ENCODE data around the gene THSD1.
"Not testable (repeated sequence)": the region's sequence is repeated elsewhere in the genome, so short reads cannot be mapped to it uniquely, and the experiment has no call there.

The THSD1 gene

DNA sequence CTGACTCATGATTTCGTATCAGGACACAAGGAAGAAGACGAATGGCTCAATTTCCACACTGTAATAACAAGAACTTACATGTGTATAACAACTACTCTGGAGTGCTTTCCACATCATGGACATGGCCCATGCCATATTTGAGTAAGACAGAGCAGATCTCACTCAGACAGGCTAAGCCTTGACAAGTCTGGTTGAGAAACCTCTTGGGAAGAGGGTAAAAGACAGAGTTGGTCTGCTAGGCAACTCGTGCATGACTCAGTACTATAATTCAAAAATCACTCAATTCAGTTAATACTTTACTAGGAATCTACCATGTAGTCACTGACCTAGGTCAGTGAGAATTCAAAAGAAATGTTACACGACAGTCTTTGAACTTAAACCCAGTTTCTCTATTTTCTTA lies 5.7 kb upstream of the THSD1 start:
- no peak for DNase-seq (ENCODE audit: low read depth)

DNA sequence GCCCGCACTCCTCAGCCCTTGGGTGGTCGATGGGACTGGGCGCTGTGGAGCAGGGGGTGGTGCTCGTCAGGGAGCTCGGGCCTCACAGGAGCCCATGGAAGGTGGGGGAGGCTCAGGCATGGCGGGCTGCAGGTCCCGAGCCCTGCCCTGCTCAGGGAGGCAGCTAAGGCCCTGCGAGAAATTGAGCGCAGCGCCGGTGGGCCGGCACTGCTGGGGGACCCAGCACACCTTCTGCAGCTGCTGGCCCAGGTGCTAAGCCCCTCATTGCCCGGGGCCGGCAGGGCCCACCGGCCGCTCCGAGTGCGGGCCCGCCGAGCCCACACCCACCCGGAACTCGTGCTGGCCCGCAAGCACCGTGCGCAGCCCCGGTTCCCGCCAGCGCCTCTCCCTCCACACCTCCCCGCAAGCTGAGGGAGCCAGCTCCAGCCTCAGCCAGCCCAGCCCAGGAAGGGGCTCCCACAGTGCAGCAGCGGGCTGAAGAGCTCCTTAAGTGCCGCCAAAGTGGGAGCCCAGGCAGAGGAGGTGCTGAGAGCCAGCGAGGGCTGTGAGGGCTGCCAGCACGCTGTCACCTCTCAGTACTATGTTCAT lies 2.2 kb upstream of the THSD1 start:
- not testable (repeated sequence) for DNase-seq (ENCODE audit: low read depth)

DNA sequence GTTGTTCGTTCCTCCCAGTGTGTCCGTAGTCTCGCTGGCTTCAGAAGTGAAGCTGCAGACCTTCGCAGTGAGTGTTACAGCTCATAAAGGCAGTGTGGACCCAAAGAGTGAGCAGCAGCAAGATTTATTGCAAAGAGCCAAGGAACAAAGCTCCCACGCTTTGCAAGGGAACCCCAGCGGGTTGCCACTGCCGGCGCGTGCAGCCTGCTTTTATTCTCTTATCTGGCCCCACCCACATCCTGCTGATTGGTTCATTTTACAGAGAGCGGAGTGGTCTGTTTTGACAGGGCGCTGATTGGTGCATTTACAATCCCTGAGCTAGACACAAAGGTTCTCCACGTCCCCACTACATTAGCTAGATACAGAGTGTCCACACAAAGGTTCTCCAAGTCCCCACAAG lies 1.5 kb upstream of the THSD1 start:
- not testable (repeated sequence) for DNase-seq (ENCODE audit: low read depth)

DNA sequence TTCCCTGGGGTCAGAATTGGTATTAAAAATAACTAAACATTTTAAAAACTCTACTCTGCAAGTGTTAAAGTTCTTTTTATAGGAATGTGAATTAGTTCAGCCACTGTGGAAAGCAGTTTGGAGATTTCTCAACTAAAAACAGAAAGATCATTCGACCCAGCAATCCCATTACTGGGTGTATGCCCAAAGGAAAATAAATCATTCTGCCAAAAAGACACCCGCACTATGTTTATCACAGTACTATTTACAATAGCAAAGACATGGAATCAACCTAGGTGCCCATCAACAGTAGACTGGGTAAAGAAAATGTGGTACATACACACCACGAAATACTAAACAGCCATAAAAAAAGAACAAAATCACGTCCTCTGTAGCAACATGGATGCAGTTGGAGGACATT lies 657 bp upstream of the THSD1 start:
- DNase-seq (ENCODE audit: low read depth), result no peak

DNA sequence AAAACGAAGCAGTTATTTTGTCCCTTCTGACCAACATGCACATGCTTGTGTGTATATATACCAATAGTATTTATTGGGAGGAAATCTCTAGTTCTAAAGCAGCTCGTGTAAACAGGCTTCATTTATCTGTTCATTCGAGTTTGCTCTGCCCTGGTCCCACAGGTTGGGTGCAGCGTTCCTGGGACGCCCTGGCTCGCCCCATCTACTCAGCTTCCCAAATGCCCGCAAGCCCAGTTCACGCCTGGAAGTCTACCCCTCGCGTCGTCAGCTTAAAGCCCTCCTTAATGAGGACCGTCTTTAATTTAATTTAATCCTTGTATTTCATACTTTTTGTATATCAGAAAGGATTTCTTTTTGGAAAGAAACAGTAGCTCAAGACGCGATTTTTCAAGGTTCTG lies 604 bp downstream of the THSD1 start:
- DNase-seq (ENCODE audit: low read depth), result no peak

DNA sequence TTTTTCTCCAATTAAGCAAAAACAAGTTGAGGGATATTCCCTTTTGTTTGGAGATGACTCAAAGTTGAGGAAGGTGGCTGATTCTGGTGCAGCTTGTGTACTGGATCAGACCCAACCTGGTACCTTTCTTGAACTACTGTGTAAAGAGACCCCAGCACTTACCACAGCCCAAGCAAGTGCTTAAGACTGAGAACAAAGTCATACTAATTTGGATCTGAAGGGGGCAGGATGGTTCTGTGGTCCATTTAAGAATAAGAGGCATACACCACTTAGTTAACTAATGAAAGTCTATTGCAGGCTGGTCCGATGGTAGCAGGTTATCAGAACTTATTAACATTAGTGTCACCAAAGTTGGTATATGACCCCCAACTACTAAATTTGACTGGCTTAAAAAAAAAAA lies 6.3 kb downstream of the THSD1 start:
- no peak for DNase-seq (ENCODE audit: low read depth)

DNA sequence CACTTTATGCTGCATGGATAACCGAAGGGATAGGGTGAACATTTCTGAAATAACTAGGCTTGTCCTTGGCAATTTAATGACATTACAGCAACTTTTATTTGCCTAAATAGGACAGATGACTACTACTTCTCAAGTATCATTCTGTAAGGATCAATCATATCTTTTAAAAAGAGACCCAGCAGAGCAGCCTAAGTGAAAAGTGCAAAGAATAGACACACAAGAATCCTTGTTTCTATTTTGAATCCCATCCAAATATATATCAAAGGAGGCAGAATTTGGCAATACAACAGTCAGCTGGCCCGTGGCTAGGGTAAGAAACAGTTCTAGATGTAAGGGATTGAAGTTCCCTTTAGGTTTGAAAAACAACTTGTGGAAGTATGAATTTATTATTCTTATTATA lies 6.9 kb downstream of the THSD1 start:
- DNase-seq (ENCODE audit: low read depth), result no peak

DNA sequence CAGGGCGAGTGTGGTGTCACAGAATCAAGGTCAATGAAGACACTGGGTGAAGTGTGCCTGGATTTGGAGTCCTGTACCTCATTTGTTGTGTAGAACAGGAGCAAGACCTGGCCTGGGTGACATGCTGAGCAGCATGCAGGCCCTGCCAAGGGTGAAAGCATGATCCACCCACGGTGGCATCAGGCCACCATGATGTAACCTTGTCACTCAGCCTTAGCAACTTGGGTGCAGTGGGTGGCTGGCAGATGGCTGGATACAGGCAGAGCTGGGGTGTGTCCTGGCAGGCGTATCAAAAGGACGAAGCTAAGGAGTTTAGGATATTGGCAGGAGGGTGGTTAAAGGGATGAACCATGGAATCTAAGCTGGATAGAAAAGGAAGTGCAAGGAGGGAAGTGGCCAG lies 10.3 kb downstream of the THSD1 start:
- no peak for DNase-seq (ENCODE audit: low read depth)

DNA sequence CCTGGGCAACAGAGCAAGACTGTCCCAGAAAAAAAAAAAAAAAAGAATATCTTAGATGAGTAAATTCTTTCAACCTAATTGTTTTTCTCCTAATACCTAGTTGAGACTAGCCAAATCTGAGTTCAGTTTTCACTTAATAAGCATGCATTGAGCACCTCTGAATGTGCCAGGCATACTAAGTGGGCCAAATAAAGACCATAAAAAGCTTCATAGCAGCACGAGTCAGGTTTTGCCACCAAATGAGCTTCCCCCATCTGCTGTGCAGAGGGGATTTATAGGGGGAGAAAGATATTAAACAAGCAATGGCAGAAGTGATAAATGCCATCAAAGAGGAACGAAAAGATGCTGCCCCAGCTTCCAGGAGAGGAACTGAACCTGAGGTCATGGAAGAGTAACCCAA lies 11.4 kb downstream of the THSD1 start:
- DNase-seq (ENCODE audit: low read depth), result no peak

DNA sequence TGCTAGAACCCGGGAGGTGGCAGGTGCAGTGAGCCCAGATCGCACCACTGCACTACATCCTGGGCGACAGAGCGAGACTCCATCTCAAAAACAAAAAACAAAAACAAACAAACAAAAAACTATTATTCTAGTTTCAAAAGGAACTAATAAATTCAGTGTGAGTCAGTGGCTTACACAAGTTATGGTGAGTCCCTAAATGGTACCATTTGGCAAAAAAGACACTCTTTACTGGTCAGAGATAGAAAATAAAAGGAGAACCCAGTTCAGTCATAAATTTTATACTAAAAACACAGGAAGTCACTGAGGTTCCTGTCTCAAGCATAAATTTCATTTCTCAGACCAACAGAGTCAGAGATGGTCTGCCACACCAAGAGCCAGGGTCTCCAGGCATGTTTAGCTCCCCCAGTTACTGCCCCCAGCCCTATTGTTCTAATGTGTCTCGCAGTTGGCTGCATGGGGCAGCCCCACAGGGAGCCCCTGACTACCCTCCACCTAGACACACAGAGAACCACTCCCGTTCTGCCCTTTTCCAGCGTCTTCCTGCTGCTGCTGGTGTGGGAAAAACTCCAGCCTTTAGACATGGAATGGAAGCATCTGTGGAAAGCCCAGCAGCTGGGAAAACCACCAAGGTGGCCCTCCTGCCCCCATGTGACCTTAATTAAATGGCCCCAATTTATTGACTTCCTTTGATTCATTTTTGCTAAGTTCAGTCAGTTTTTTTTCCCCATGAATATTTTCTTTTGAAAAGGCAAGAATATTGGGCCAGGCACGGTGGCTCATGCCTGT lies 12.2 kb downstream of the THSD1 start:
- DNase-seq (ENCODE audit: low read depth), result no peak

DNA sequence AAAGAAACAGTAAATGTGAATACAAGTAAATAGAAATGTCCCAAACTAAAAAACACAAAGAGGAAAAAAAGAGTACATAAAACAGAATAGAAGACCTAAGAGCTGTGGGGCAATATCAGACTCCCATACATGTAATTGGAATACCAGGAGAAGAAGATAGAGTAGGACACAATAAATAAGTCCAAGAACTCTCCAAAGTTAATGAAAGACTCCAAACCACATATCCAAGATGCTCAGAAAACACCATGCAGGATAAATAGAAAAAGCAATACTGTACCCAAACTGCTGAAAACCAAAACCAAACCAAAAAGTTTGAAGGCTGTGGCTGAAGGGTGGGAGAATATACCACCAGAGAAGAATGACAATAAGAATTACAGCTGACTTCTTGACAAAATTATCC lies 18.3 kb downstream of the THSD1 start:
- DNase-seq (ENCODE audit: low read depth), result no peak

DNA sequence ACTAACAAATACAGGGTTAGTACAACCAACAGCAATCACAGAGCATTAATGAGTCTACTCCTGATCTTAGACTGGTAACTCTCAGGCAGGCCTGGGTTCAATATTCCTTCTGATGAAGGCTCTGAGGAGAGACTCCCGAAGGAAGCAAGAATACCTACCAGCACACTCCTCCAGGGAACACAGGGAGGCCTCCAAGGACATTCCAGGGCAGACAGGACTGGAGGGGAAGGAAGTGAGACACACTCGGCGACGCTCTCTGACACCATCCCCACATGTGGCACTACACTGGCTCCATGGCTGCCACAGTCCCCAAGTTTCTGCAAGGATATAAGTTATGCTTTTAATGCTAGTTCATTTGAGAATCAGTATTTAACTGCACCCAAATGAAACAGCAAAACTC lies 20.1 kb downstream of the THSD1 start:
- no peak for DNase-seq (ENCODE audit: low read depth)

DNA sequence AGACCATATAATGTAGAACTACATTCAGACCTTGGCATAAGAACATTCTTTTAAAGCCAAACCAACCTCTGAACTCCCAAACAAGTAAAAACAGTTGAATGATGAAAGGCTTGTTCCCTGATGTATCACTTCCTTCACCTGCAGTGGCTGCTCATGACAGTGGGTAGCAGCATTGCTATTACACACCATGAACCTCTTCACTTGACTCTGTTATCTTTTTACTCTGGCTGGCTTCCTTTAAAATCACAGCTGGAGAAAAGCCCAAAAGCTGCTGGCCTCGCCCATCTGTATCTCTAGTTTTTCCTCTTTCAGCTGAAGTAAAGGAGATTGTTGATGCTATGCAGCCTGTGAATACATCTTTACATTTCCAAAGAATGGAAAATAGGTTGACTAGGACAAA lies 22.6 kb downstream of the THSD1 start:
- DNase-seq (ENCODE audit: low read depth), result no peak

DNA sequence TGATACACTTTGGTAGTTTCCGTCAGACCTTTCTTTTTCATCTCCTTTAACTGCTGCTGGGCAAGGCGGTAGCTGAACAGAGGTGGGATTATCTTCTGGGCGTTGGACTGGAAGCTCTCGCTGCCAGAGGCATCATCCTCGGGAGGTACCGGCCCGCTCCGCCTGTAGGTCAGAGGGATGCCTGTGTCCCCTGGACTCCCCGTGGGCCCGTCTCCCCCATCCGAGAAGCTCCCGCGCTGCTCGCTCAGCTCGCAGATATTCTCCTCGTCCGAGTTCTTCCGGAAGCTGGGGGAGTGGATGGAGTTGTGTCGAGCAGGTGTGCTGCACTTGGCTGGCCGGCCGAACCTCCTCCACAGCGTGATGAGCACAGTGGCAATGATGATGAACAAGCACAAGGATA lies 27.7 kb downstream of the THSD1 start:
- DNase-seq (ENCODE audit: low read depth), result no peak

DNA sequence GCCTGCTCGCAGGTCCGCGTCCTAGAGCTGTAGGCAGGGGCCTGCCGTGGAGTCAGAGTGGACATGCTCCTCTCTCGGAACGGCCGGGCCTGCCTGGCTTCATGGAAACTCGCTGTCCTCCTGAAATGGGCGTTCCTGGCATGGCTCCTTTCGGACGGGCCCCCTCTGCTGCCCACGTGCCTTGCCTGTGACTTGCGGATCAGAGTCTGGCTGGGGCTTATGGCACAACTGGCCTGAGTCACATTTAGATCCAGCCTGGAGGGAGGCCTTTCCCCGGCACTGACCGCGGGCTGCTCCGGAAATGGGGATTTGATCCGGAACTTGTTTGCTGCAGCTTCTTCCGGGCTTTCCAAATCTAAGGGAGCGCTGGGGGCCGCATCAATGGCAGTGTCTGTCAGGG lies 28.1 kb downstream of the THSD1 start:
- no peak for DNase-seq (ENCODE audit: low read depth)

DNA sequence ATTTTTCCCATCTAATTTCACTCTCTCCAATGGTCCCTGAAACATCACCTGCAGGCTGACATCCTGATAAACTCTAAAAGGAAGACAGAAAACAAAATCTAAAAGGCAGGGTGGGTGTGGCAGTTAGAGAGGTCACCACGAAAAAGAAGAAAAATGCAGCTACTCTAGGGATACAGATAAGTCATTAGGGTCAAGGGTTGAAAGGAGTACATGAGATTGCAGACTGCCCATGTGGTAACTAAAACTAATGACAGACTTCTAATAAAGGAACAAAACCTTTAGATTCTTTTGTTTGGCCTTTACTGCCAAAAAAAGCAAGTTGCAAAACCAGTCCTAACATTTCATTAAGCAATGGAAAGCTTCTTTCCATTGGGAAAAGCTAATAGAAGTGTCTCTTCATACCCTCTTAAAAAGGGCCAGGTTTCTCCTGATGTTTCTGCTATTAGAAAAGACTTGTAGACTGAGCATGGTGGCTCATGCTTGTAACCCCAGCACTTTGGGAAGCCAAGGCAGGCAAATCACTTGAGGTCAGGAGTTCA lies 31.0 kb downstream of the THSD1 start:
- no peak for DNase-seq (ENCODE audit: low read depth)

DNA sequence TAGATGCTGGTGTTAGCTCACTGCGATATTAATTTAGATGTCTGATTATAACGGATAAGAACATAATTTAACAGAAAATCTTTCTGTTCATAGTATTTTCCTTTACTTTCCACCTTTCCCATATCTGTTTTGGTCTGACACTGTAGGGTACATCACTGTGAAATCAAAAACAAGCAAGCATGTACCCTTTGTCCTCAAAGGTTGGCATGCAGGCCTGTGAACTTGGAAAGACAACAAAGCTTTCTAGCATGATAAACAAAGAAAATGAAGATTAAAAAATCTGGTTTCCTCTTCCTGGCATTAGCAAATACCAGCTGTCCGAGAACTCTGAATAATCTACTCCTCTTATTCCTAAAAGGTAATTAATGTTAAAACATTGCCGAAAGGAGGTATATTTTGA lies 31.6 kb downstream of the THSD1 start:
- DNase-seq (ENCODE audit: low read depth), result no peak

DNA sequence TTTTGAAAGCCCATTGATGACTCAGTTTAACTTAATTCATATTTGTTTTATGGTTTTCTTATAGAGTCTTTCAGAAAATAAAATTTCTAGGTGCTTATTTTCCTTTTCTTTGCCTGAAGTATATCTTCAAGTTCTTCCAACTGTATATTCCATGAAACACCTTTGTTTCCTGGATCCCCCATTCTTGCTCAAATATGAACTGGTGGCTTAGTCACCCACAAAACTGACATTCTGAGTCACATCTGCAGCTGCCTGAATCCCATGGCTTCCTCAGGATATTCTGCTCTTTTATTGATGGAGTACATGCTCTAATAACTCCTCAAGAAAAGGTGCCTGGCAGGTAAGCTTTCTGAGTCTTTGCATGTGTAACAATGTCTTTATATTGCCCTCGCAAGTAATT lies 32.7 kb downstream of the THSD1 start:
- not testable (repeated sequence) for DNase-seq (ENCODE audit: low read depth)

DNA sequence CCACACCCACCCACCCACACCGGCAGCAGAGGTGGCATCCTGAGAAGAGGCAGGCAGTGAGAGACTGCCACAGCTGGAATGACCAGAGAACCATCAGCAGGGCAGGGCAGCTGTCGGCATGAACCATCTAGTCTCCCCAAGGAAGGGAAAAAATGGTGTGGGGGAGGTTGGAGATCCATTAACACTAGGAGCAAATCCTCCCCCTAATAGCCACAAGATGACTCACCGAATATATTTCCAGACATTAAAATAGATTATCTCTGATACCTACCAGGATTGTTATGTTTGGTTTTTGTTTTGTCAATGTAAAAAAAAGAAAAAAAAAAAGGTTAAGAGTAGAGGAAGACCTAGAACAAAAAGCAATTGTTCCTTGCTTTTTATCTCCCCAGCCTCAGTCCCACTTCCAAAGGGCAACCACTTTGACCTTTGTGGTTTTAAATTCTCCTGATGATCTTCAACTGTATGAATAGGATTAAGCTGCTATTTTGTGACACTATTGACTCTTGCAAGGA lies 34.2 kb downstream of the THSD1 start:
- DNase-seq (ENCODE audit: low read depth), result no peak

DNA sequence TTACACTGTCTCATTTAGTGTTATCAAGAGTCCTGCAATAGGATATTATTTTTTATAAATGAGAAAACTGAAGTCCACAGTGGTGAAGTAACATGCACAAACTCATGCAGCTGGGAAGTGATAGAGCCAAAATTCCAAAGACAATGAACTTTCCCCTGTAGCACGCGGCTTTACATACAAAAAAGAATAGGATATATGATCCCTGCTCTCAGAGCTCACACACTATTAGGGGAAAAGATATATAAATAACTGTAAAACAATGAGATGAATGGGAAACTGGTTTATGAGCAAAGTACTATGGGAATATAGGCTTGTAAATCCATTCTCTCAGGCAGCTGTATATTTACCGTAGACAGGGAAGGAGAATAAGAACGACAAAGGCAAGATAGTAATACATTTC lies 39.7 kb downstream of the THSD1 start:
- no peak for DNase-seq (ENCODE audit: low read depth)

DNA sequence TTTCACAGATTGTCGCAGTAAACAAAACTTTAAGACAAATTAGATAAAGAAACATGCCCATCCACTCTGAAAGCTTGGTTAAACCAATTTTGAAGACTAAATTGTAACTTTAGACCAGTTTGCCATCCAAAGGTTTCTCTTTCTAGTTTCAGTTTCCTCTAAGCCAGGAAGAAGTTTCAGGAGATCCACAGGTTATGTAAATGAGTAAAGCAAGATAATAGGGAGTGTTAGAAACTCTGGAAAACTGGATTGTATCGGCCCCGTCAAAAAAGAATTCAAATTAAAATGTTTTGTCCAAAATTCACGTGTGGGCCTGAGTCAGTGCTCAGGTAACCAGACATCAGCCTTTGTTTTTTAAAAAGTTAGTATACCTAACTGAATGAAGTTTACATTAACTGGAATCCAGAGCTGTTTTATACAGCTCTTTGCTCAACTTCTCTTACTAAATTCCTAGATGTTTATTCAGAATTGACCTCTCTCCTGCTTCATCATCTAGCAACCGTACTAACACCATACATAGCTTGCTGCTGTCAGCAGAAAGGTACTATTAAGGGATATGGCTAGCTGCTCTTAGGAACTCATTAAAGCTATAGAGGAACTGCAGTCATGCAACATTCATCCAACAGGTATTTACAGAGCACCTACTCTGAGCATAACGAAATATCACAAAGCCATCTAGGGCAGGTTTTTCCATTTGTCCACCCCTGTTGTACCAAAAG lies 43.6 kb downstream of the THSD1 start:
- DNase-seq (ENCODE audit: low read depth), result not testable (repeated sequence)

DNA sequence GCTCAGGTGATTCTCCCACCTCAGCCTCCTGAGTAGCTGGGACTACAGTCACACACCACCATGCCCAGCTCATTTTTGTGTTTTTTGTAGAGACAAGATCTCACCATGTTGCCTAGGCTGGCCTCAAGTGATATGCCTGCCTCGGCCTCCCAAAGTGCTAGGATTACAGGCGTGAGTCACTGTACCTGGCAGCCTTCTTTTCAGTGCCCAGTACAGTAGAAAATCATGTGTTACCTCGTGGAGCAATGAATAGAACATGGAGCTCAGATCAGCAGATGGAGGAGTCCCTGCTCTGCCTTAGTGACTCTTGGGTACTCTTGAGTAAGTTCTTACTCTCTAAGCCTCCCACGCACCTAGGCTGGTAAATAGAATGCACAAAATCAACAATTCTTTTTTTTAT lies 44.7 kb downstream of the THSD1 start:
- DNase-seq (ENCODE audit: low read depth), result no peak

DNA sequence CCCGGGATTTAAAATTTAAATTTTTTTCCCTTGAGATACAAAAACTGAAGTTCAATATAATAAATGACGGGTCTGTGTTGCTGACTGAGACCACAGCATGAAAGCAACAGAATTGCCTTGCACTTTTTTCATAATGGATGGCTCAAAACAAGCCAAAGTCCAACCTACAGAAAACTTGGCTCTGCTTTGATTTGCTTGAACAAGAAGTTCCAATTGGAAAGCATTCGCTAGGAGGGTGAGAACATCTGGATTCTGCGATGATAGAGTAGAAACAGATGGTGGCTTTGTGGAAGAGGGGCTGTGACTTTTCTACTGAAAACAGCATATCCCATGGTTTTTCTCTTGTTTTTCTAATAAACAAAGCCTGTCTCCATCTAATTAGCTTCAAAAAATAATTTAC lies 46.4 kb downstream of the THSD1 start:
- no peak for DNase-seq (ENCODE audit: low read depth)
